22Rv1 (cell line): ENCODE measurements around the gene PACRG.

Source experiments
- CTCF ChIP-seq: fragments of 450-650 bp; IDR thresholded peaks from 2 replicates; pipeline ENCODE4 v1.5.1; 2017; ENCODE audit warnings: mild to moderate bottlenecking
- ZFX ChIP-seq: fragments of 450-650 bp; IDR thresholded peaks from 2 replicates; pipeline ENCODE4 v1.6.1; 2017; ENCODE audit warnings: antibody characterized with exemption, borderline replicate concordance

- no peak for TF ChIP-seq CTCF
- TF ChIP-seq ZFX: no peak
Observed at GRCh38 chr6:162913206-162913605, 185.4 kb downstream of the PACRG start.
